CD4-positive, alpha-beta T cell treated with Interleukin-15 for 4 hours (primary cell): ENCODE results near the gene GALNT17.

Experiments
- DNase-seq: peaks from one replicate; pipeline ENCODE4 v3.0.0-alpha.2; 2020; ENCODE audit warnings: low spot score

Gene GALNT17

DNA sequence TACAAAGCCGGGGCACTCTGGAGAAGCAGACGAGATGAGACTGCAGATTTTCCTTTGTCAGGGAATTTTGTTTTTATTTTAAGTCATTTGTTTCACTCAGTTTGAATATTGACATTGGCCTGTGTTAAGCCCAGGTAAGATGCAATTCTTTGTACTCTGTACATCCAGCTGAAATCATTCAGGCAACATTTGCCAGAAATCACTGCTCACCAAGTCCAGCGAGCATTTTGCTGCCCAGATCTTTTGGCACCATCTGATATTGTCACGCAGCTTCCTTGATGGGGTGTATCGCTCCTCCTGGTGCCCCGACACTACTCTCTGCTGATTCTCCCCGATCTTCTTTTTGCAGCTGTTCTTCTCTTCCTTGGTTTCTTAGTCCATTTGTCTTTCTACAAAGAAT lies 261.7 kb downstream of the GALNT17 start:
- no peak for DNase-seq

DNA sequence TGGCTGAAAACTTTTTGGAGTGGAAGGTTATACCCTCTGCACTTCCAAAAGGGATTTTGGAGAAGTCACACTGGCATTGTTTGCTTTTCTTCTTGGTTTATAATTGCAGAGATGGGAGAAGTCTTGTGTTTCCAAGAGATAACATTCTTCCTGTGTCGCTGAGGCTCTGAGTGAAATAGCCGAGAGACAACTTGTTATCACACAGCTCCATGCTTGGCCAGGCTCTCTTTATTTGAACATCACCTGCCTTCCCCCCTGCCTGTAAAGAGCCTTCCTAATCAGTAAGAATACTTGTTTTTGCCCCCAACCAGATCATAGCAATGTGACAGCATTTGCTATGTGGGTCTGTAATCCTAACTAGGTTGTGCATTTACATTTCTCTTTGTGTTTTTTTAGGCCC lies 270.7 kb downstream of the GALNT17 start:
- DNase-seq, result no peak

DNA sequence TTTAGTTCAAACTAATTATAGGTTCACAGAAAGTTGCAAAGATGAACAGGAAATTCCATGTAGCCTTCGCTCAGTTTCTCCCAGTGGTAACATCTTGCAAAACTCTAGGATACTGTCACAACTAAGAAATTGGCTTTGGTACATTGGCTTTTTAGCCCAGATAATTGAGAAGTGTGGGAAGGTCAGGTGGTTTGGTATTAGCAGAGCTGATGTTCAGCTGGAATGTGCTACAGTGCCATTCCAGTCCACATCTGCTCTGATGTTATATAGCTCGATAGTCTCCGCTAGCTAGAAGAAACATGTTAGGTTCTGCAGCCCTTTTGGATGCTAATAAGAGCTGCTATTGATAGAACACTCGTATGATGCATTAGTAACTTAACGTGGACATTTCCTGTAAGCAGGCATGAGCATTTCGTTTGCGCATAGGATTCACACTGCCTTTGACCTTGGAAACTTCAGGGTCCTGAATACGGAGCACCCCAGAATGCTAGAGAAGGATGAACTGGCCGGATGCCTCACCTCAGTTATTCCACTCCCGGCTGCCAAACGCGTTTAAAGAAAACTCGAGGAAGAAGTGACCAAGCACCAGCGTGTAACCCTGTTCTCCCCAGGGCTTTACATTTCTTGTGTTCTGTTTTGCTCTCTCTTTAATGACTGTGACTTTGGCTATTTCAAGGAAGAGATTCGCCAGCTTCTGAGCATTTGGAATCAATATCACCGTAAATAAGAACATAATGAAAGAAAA lies 271.4 kb downstream of the GALNT17 start:
- DNase-seq, result no peak

DNA sequence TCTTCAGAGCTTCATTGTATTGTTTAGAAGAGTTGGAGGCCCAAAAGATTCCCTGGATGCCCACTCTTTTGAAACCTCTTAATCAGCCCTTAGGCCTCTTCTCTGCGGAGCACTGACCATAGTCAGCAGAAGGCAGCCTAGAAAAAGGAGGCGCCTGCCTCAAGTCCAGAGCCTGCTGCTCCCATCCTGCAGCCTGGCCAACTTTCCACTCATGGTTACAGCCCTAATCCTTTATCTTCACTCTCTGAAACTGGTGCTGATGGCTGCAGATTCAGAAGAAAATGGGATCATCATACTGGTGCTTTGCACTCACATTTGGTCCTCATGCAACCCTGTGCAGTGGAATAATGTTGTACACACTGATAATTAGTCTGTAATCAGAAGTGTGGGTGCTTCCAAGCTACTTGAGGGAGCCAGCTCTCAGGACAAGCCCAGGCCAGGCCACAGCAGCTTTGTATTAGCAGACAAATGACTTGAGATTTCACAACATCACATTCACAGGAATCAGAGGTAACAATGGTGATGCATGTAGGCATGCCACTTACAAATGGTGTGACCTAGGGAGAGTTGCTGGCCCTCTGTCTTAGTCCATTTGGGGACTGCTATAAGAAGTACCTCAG lies 272.9 kb downstream of the GALNT17 start:
- DNase-seq, result no peak

DNA sequence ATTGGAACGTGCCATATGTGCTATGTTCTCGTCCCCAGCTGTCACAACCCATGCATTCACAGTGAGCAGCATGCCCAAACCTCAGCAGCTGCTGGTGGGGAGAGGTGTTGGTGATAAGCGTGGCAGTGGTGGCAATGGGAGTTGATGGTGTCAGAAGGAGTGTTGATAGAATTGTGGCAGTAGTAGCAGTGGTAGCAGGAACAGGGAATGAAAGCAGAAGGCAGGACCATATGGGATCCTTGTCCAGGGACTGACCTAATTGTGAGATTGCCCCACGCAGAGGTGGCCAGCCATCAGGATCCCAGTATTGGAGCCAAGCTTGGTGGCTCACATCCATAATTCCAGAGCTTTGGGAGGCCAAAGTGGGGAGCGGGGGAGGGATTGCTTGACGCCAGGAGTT lies 276.3 kb downstream of the GALNT17 start:
- DNase-seq, result no peak

DNA sequence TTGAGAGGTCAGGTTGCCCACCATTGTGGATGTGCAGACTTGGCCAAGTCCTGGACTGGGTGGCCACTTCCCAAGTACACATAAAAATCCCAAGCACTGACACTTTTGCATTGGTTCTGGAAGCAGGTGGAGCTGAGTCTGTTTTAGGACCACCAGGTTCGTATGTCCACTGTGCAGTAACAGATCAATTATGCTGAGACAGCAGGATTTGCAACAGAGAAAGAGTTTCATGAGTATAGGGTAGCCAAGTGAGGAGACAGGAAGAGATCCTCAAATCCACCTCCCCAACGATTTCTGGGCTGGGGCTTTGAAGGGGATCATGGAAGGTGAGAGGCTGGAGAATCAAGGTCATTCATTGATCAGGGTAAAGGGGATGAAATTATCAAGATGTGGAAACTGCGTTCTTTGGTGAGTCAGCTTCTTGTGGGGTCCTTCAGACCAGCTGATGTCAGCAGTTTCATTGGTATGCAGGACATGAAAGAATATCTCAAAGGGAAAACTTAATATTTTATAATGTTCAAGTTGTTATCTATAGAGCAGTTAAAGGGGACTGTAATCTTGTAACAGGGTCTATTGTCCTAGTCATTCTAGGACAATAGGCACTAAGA lies 277.7 kb downstream of the GALNT17 start:
- no peak for DNase-seq

DNA sequence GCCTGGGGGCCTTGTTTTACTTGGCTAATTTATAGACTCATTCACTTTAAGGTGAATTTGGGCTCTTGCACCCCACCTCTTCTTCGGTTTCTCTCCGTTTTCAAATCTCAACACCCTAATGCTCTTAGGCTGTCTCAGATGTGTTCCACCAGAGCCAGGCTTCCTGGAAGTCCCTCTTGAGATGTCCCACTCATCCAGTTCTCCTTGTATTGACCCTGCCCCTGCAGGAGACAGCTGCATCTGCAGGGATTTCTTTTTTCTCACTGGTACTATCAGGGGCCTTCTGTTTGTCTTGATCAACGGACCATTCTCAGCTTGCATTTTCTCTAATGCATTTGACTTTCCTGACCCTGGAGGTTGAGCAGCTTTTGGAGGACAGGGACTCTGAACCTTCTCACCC lies 279.5 kb downstream of the GALNT17 start:
- no peak for DNase-seq

DNA sequence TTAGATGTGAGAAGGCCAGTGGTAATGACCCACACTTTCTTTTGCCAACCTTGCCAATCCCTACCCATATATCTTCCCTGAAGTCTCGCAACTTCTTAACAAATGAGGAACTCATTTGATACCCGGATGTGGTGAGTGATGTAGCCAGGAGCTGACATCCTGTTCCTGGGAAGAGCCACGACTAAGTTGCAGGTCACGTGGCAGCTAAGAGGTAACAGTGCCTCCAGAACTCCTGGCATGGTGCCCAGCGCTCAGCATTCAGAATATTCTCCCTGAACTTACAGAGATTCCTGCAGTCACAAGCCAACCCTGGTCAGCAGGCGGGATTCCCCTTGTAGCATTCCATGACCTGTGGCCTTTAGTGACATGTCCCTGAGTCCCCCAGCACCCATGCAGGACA lies 282.5 kb downstream of the GALNT17 start:
- no peak for DNase-seq

DNA sequence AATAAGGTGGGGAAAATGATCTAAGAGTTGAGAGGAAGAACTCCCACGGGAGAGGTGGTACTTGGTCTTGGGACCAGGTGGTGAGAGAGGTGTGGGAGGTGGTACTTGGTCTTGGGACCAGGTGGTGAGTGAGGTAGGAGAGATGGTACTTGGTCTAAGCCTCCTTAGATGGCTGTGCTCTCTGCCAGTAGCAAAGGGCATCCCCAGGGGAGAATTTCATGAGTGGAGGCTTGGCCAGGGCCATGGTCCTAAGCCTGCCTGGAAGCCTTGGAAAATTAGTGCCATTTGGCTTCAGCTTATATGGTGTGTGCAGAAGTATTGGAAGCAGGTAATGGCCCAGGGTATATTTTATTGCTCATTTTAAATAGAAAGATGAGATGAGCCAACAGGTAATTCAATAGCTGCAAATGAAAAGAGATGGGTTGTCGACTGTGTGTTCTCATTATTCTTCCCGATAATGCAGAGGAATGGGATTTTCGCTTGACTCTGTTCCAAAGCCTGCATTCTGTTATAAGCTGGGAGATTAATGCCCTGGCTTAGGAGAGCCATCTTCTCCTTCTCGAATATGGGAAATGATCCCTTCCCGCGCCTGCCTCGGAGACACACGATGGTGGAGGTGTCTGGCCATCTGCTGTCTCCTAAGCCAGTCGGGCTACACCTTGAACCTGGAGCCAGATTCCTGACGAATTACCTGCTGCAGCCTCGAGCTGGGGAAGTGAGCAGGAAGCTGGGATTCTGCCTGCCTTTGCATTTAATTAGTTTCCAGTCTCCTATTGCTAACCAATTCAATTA lies 287.8 kb downstream of the GALNT17 start:
- DNase-seq, result no peak

DNA sequence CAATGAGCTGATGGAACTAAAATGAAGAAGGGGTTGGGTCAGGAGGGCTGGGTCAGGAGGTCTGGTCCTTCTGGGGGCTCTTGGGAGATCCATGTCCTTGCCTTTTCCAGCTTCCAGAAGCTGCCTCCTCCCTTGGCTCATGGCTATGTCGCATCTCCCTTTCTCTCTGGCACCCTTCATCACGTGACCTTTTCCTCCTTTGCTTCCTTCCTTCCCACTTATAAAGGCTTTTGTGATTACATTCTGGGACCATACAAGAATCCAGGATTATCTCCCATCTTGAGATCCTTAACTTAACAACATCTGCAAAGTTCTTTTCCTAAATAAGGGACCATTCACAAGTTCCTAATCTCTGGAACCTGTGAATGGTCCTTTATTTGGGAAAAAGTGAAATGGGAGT lies 290.2 kb downstream of the GALNT17 start:
- DNase-seq, result no peak

DNA sequence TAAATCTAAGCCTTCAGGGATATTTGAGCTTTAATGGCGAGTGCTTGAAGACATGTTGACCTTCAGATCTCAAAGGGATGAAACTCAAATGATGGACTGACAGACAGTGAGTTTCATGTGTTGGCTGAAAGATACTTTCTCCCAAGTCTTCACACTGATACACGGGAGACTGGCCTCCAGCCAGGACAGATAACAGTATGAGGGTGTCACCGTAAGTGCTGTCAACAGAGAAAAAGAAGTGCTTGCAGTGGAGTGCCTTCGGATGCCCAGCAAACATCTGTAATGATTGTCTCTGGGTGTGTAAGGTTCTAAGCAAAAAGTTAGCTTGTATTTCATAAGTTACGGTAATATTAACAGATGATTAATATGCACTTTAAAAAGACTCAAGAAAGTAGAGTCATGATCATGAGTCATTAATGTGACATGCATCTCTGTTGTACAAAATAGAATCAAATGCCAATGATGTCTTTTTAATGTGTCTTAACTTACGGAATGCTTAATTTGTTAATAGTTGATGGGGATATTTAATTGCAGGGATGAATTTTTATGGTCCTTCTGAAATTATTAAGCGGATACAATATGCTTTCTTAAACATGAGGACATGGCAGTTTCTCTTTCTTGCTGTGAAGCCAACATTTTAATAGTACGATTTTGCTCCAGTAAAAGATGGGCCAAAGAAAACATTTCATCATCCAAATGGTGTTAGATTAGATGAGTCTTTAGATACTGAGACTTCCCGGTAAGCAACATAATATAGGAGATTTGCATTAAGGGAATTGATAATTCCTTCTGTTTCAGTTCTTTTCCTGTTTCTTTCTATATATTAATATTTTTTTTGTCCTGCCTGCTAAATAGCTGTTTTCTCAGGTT lies 292.5 kb downstream of the GALNT17 start:
- no peak for DNase-seq

DNA sequence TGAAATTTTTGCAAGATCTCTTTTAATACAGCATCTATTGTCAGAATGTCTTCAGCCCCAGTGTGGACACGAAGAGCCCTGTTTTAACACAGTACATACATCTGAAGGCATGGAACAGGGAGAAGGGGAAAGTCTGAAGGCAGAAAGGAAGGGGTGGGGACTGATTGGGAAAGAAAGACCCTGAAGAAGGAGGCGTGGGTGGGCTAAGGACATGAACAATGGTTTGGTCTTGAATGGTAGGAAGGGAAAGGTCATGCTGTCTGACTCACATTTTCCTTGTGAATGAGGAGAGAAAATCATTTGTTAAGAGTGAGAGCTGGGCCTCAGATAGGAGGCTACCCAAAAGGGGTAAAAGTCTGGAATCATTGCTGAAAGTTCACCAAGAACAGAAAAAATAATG lies 297.1 kb downstream of the GALNT17 start:
- DNase-seq, result no peak

DNA sequence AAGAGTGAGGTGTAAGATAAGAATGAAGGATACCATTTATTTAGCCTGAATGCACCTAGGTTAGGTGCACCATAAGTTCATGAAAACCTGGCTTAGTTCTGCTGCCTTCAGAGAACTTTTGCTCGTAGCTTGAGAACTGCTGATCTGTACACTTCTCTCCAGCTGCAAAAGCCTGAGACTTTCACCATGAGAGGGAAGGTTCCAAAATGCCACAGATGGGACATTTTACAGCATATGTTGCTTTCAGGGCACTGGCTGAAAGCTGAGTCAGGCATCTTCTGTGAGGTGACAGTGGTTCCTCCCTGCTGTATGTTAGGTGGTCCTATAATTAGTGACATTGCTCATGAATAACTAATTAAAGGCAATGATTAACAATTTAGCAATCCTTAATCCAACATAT lies 298.3 kb downstream of the GALNT17 start:
- no peak for DNase-seq

DNA sequence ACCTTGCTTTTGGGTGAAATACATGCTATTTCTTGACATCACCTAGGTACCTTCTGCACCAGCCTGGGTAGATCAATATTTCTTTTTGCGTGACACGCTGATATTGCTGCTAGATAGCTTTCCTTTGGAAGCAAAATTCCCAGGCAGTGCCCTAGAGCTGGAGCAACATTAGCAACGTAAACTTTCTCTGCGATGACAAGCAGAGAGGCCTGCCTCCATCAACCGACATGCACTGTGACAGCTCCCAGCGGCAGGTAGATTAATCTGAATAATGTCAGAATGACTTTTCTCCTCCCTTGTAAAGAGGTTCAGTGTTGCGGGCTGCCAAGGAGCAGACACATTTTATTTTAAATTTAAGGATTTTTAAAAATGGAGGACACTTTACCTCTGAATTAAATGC lies 307.4 kb downstream of the GALNT17 start:
- no peak for DNase-seq

DNA sequence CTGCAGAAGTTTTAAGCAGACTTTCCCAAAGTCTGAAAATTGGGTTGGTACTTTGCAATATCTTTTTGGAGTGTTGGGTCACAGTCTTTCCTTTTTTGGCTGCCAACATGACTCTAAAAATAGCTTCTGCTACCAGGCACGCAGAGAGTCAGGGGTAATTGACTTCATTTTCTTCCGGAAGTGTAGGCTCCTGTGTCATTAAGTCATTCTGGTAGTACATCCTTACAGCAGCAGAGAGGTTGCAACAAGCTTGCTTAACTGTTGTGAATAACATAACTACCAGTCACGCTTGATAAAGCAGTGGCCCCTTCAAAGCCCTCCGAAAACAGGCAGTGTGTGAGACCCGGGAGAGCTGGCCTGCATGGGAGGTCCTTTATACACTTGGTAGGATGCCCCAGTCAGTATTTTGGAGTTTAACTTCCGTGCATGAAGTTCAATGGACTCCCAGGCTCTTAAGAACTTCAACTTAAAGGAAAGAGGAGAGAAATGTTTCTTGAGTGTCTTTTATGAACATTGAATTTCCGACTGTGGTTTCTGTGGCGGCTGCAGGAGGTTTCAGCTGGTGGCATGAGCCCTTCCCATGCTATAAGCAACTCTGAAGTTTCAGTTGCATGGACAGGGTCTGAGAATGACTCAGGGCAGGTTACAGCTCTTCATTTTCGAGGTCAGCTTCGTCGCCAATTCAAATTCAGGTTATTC lies 310.7 kb downstream of the GALNT17 start:
- DNase-seq, result no peak

DNA sequence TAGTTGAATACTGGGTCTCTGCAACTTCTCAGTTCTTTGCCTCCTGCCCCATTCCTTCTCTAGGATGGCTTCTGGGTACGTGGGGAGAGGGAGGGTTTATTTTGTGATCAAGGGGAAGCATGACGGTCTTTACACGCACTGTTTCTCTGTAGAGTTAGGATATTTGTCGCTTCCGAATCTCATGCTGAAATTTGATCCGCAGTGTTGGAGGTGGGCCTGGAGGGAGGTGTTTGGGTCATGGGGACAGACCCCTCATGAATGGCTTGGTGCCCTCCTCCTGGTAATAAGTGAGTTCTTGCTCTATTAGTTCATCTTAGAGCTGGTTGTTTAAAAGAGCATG lies 311.2 kb downstream of the GALNT17 start:
- DNase-seq, result no peak

DNA sequence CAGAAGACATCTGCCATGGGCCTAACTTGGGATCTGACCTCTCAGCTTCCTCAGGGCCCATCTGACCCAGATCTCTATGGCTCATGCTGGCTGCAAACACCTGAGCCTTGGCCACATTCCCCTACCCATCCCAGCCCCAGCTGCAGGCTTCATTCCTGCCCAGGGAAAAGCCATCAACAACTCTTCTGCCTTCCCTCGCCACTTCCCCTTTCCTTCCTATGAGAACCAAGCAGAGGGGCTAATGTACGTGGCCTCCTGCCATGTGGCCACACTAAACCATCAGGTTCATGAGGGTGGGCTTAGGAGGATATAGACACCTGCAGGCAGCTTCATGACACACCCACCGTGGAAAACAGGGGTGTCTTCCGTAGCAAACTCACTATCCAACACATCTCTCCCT lies 312.2 kb downstream of the GALNT17 start:
- no peak for DNase-seq

DNA sequence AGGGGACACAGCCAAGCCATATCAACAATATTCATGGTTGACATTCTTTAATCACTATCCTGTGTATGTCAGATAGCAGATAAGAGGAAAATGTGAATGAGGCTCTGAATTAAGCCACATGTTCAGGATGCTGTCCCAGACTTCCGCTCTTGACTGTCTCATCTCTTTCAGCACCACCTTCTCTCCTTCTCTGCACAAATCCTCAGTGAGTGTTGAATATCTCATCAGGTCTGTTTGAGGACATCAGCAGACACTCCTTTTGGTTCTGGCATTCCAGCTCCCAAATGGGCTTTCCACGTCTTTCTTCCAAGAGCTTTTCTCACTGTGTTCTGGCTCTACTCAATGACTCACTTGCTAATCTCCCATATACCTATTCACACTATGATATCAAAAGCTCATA lies 321.7 kb downstream of the GALNT17 start:
- no peak for DNase-seq

DNA sequence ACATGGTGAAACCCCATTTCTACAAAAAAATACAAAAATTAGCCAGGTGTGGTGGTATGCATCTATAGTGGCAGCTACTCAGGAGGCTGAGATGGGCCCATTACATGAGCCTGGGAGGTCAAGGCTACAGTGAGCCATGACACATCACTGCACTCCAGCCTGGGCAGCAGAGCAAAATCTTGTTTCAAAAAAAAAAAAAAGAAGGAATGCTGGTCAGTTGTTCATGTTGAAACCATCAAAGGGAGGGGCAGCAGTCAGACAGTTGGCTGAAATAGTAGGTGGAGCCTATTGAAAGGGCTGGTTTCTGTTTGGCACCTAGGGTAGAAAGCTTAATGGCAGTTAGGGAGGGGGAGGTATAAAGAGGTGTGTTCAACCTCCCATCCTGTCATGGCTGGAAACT lies 323.0 kb downstream of the GALNT17 start:
- no peak for DNase-seq

DNA sequence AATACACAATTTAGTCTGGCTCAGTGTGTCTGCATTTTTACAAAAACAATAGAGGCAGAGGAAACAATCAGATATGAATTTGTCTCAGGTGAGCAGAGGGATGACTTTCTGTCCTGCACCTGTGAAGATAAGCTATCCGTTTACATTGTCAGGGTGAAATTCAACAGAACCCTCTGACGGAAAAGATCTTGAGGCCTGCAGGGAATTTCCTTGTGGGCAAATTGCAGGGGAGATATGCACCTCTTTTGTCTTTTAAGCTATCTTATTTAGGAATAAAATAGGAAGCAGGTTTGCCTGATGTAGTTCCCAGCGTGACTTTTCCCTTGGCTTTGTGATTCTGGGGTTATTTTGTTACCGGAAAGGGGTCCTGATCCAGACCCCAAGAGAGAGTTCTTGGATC lies 325.1 kb downstream of the GALNT17 start:
- DNase-seq, result no peak

DNA sequence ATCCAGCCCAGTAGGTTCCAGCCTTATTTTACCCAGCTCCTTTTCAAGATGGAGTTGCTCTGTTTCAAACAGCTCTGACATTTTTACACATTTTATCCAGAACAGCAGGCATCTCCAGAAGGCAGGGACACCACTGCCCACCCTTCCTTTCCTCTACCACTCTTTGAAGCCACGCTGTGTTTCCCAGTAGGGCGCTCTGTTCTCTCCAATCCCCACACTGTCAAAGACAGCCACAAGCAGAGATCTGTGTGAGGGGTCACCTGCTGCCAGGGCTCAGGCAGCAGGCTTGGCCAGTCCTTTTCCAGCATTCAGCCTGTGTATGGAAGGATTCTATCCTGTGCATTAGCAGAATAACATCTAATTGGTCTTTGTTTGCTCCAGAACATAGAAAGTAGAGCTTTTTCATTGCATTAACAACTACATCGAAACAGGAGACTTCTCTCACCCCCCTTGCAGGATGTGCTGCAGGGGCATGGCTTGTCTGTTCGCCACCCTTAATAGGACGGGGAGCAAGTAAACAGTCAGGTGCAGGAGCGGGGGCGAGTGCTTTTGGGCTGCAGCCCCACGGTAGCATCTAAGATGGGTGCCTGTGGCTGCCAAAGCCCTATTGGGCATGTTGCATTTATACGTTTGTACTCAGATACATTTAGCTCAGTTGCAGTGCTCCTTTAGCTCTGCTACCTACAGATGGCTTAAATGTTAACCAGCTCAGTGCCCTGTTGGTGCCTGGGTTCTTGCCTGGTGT lies 326.1 kb downstream of the GALNT17 start:
- no peak for DNase-seq
